Measurements from ENCODE around the gene TAF4. TPM values are rescaled to one million over a fixed set of nuclear protein-coding genes. Genes with fewer than 3 reads are reported as not detected.
A peak's percentile ranks its signal among the peaks of the same experiment; 100 is the strongest.

TAF4 gene
- total RNA-seq, 1 experiment from 2014 or later, result 3.6 TPM

- in situ Hi-C loops (cut with HindIII; ENCODE audit: low pct_unique_long_range_greater_than_20kb, low sequenced_read_pairs), result no loop called here
- DNase-seq (ENCODE audit: low read depth, low spot score), result no peak
Measured at GRCh38 chr20:61926796-61927192, 138.9 kb downstream of the TAF4 start.

- in situ Hi-C loops (cut with HindIII; ENCODE audit: low pct_unique_long_range_greater_than_20kb, low sequenced_read_pairs), result no loop called here
Measured at GRCh38 chr20:61926253-61926613, 139.4 kb downstream of the TAF4 start.

DNA sequence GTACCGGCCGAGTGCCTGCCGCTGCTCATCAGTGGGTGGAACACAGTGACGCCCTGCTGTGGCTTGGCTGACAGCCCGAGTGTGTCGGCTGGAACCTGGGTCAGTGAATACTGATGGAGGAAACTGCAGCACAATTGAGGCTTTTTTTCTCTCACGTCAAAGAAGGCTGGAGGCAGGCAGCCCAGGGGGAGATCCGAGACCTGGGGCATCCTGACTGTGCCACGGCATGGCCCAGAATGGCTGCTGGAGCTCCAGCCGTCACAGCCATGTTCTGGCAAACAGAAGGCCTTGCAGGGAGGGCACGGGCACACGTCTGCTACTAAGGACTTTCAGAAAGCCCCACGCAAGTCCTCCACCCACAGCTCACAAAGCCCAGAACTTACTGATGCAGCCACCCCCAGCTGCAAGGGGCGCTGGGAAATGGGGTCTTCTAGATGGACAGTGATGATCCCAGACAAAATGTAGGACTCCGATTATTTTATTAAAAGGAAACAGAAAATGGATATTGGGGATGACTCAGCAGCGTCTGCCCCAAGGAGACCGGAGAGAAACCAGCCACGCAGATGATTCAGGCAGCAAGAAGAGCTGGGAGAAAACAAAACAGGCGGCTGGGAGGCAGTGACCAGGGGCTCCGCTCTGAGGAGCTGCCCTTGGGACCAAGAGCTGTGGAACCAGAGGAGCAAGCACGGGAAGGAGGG is 140.0 kb downstream of the TAF4 start:
- in situ Hi-C loops (cut with HindIII; ENCODE audit: low pct_unique_long_range_greater_than_20kb, low sequenced_read_pairs), result no loop called here
- DNase-seq (ENCODE audit: low read depth, low spot score), result peak; percentile 16

More at GRCh38 chr20:61926253-61926613, 139.4 kb downstream of the TAF4 start:
- DNase-seq (ENCODE audit: low read depth, low spot score), result no peak

- in situ Hi-C loops (cut with HindIII; ENCODE audit: low pct_unique_long_range_greater_than_20kb, low sequenced_read_pairs), result no loop called here
- no peak for DNase-seq (ENCODE audit: low read depth, low spot score)
Measured at GRCh38 chr20:61924858-61925554, 140.7 kb downstream of the TAF4 start.

Small RNA genes lying within 50 kb of the gene (small RNA-seq; reads per million reads assigned to genes)
- 0 reads per million in 2 experiments for gene MIR3195

Other genes starting within 250 kb of the TAF4 start
- gene LSM14B, start 56.6 kb upstream of the TAF4 start, total RNA-seq (2014; rRNA removed; shearing (Covaris generic)), result 40.4 and 43.2 TPM in 2 replicates
- 592 and 662 TPM in 2 replicates for gene PSMA7, start 77.5 kb upstream of the TAF4 start, total RNA-seq (2014; rRNA removed; shearing (Covaris generic))
- 20.6 and 23.9 TPM in 2 replicates for gene SS18L1, start 77.9 kb upstream of the TAF4 start, total RNA-seq (2014; rRNA removed; shearing (Covaris generic))
- gene MTG2, start 117.1 kb upstream of the TAF4 start, total RNA-seq (2014; rRNA removed; shearing (Covaris generic)), result 27.1 and 29.6 TPM in 2 replicates
- gene HRH3, start 154.4 kb upstream of the TAF4 start, total RNA-seq (2014; rRNA removed; shearing (Covaris generic)), result not detected in 2 replicates
- 23.5 and 24.0 TPM in 2 replicates for gene OSBPL2, start 172.6 kb upstream of the TAF4 start, total RNA-seq (2014; rRNA removed; shearing (Covaris generic))
- gene ADRM1, start 237.1 kb upstream of the TAF4 start, total RNA-seq (2014; rRNA removed; shearing (Covaris generic)), result 173 and 200 TPM in 2 replicates